A204.1 (cell line): ENCODE measurements around the gene ABHD12.

ENCODE experiments used
- FAIRE-seq: peaks from 2 replicates; lab custom pipeline; 2012; peaks lifted over from hg19 to GRCh38; lab: Jason Lieb, UNC

The ABHD12 gene

DNA sequence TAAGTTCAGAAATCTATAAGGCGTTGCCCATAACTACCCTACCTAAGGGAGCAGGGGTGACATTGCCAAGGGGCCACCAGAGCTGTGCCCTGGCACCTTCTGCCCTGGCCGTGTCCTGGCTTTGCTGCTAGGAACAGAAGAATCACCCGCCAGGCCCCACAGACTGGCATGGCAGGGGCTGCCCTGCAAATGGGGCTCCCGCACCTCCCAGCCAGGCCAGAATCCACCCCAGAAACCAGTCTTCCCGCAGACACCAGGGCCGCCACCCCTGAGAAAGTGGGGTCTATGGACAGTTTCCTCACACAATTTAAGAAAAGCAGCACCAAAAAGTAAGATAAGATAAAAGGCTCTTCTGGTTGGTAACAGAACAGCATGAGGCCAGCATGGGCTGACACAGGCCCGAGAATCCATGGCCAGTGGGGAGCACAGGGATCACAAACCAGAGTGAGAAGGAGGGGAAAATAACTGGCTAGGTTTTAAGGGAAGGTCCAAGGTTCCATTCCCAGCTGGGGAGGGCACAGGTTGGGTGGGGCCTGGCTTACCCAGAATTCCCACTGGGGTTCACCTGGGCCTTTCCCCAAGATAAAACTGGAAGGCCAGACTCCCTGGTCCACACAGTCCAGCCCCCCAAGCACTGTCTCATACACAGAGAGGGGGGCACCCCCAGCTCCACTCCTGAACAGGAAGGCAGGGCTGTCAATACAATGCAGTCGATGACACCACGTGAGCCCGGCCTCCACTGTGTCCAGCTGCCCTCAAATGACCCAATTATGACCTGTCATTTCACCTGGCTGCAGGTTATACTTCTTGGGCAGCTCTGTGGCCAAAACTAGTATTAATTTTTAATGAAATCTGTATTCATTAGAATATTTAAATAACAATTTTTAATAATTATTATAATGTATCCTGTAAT, 83.4 kb downstream of the ABHD12 start:
- FAIRE-seq, result no peak

DNA sequence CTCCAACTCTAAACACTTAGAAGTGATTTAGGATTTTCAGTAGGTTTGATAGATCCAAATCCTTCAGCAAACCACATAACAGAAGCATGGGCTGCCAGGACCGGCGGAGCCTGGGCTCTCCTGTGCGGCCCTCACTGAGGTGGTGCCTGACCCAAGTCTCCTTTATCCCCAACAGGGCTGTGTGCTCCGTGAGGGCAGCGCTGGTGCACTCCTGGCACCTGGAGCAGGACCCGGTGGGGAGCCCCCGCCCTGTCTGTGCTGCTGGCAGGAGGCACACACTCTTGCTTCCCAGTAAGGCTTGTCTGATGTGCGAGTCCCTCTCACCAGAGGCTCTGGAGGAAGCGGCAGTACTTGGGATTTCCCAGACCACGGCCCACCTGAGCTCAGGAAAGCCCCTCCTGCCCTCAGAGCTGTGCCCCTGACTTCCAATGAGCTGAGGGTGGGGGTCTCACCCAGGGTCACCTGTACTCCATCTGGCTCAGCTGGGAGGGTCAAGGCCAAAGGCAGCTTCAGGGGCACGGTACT, 86.5 kb downstream of the ABHD12 start:
- FAIRE-seq, result no peak

DNA sequence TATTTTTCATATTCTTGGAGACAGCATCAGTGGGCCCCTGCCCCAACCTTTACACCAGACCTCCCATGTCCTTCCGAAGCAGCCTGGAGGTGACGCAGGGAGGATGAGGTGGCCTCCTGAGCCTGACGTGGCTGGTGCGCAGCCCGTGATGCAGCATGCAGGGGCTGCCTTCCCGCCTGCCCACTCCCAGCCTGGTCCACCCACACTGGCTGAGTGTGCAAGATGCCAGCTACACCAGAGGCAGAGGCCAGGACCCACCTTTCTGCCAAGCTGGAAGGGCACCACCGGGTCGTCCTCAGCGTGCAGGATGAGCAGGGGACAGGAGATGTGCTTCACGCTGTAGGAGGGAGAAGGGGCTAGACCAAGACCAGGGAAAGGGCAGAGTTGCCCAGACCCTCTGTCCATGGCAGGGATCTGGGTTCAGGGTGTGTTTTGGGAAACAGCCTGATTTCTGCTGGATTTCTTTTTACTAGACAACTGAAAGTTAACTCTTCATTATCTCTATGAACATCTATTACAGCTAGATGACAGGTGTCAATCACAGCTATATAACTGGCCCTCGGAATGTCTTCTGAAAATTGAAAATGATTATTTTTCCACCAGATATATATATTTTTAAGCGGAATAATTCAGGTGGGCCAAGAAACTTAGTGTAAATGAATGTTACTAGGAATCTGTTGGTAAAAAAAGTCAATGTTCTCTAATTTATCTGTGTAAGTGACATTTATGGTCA, 87.2 kb downstream of the ABHD12 start:
- FAIRE-seq, result no peak

DNA sequence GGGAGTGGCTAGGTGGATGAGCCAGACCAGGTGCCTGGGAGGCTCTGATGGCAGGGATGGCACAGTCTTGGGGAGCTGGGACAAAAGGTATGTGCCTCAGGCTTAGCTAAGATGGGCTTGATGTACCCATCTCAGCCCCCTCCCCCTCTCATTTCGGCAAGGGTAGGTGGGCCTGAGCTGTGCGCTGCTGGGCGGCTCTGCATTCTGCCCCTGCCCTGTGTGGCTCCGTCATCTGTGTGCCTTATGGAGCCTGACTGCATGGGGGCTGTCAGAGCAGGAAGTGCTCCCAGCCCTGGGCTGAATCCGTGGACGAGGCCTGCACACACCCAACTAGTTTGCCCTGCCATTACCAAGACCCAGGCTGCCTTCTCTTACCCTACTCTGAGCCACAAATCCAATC, 88.0 kb downstream of the ABHD12 start:
- FAIRE-seq, result no peak

DNA sequence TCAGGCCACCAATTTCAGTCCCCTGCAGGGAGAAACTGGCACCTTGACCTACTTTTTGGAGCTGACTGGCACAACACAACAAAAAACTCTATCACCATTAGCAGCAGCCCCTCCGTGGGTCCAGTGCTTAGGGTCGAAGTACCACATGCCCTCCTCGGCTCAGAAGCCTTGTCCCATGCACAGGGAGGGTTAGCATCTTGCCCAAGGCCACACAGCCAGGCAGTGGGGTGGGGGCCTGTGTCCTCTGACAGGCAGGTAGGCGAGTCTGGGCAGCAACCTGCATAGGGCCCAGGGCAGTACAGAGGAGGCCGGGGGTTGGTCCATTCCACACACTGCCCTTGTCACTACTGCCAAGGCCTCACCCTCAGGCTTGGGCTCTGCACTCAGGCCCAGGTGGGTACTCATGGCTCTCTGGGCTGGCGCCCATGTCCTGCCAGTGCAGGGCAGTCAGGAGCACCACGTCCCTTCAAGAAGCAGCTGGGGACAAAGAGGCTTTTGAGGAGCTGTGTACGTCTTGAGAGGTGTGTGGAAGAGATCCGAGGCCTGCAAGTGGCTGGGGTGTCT, 89.2 kb downstream of the ABHD12 start:
- no peak for FAIRE-seq

DNA sequence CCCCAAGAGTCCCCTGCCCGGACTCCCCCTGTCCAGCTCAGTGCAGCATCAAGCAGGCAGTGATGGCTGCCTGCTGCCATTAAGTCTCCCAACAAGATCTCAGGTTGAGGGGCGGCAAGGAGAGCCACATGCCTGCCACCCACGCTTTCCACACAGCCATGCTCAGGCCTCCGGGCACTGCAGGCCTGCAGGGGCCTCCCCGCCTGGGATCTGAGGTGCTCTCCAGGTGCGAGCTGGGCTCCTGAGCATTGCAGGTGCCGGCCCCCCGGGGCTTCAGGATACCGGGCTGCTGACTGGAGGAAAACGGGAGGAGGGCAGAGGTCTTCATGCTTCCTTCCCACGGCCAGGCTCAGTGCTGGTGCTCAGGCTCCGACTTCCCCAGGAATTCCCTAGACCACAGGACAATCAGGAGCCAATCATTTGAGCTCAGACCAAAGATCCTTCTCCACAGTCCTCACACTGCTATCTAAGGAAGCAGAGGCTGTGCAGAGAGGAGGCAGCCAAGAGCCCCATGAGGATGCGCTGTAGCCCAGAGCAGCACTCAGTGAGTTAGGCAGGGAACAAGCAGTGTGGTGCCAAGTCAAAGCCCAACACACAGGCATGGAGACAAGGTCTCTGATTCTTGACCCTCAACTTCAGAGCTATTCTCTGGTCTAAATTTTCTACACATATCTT, 90.0 kb downstream of the ABHD12 start:
- no peak for FAIRE-seq

DNA sequence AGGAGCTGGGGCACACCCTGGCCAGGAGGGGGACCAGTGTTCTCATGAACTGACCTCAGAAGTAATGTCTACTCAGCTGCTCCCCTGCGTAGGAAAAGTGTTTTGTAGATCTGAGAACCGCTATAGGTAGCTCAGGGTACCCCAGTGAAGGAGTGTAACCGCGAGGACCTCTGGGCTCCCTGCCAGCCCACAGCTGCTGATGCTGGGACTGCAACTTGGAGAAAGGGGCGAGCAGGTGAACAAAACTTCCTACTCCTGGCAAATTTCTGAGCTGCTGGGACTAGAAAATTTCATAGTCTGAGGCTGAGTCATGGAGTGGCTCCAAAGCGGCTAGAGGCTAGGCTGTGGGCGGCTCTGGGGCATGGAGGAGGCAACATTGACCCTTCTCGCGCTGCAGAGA, 90.8 kb downstream of the ABHD12 start:
- FAIRE-seq, result no peak

DNA sequence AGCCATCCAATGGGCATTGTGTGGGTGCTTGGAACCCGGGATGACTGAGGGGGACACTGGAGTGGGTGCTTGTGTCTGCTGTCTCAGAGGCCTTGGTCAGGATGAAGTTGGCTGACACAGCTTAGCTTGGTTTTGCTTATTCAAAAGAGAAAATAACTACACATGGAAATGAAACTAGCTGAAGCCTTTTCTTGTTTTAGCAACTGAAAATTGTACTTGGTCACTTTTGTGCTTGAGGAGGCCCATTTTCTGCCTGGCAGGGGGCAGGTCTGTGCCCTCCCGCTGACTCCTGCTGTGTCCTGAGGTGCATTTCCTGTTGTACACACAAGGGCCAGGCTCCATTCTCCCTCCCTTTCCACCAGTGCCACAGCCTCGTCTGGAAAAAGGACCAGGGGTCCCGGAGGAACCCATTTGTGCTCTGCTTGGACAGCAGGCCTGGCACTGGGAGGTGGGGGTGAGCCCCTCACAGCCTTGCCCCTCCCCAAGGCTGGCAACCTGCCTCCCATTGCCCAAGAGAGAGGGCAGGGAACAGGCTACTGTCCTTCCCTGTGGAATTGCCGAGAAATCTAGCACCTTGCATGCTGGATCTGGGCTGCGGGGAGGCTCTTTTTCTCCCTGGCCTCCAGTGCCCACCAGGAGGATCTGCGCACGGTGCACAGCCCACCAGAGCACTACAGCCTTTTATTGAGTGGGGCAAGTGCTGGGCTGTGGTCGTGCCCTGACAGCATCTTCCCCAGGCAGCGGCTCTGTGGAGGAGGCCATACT, 93.3 kb downstream of the ABHD12 start:
- no peak for FAIRE-seq

DNA sequence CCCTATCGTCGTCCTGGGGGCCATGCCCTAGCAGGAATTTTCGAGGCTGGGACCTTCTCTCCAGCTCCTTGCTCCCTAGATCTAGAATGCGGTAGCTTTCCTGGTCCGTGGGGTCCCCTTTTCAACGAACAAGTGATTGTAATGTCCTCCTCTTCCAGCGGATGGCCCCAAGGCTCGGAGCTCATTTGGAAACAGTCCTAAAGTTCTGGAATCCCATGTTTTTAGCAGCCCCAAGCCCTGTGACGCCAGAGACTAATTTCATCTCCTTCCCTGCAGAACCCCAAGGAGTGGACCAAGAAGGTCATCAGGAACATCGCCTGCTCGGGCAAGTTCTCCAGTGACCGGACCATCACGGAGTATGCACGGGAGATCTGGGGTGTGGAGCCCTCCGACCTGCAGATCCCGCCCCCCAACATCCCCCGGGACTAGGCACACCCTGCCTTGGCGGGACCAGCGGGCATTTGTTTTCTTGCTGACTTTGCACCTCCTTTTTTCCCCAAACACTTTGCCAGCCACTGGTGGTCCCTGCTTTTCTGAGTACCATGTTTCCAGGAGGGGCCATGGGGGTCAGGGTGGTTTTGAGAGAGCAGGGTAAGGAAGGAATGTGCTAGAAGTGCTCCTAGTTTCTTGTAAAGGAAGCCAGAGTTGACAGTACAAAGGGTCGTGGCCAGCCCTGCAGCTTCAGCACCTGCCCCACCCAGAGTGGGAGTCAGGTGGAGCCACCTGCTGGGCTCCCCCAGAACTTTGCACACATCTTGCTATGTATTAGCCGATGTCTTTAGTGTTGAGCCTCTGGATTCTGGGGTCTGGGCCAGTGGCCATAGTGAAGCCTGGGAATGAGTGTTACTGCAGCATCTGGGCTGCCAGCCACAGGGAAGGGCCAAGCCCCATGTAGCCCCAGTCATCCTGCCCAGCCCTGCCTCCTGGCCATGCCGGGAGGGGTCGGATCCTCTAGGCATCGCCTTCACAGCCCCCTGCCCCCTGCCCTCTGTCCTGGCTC, 94.2 kb downstream of the ABHD12 start:
- FAIRE-seq, result no peak

DNA sequence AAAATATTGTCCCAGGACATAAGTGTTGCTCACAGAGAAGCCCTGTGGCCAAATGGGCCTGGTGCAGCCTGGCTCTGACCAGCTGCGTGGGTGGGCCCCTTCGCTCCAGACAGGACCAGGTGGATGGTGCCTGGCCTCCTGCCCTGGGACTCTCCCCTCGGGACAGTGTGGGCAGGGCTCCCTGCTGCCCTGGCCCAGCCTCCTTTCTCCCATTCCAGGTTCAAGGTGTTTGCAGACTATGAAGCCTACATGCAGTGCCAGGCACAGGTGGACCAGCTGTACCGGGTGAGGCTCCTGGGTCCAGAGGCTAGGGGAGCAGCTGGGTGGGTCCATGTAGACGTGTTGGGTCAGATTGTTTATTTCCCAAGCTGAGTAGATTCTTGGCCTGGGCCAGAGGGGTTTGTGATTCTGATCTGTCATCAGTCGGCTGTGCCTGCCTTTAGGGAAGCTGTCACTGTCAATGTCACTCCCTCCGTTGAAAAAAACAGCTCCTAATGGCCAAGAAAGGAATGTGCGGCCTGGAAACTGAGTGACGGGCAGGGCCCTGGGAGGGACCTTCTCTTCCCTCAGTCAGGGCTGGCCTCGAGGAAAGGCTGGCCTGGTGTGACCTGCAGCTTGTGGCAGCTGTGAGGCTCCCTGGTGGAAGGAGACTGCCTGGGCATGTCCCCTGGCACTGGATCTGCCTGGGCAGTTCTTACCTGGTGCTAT, 95.1 kb downstream of the ABHD12 start:
- FAIRE-seq, result no peak

DNA sequence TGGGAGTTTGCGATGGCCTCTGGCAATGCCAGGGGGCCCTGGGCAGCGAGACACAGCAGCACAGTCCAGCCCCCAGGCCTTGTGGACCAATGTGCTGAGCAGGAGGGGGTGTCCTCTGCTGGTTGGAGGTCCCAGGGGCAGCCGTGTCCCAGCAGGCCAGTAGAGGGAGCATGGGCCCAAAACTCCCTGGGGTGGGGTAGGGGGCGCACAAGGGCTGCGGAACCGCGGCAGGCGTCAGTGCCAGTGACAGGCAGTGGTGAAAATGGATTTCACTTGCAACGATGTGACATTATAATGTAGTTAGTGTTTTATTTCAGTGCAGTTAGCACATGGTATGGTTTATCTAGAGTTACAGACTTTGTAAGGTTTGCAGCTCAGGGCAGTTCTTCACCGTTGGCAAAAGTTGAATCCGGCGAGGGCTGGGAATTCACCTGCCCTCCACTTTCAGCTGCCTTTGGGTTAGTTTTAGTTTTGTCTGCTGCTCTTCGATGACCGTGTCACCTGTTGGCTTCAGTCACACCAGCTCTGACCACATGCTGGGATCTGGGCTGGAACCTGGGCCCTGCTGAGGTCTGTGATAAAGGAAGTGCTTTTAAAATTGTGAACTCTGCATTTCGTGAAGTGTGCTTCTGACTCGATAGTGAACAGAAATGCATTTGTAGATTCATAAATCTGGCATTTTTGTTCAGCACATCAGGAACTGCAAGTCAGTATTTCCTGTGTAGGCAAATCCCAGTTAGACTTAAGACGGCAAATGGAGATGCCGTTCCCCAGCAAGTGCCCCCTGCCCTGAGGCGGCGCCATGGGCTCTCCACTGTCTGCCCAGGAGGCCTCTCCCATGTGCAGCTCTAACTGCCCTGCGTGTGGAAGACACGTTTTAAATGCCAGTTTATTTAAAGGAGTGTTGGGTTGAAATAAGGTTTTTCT, 95.9 kb downstream of the ABHD12 start:
- FAIRE-seq, result no peak

DNA sequence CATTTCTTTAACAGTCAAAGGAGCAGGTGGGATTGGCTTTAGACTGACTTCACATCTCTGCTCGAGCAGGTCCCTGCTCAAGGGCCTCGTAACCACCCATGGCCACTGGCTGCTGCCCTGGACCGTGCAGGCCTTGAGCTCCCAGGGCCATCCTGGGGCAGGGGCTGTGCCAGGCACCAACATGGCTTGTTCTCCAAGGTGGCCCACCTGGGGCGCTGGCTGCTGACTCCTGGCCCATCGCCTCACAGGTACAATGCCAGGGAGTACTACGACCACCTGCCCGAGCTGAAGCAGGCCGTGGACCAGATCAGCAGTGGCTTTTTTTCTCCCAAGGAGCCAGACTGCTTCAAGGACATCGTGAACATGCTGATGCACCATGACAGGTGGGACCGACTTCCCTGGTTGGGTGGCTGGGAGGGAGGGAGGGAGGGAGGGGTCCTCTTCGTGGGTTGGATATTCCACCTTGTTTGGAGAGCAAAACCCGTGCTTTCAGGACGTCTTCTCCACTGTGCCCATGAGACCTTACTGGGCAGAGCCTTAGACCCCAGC, 96.7 kb downstream of the ABHD12 start:
- no peak for FAIRE-seq

DNA sequence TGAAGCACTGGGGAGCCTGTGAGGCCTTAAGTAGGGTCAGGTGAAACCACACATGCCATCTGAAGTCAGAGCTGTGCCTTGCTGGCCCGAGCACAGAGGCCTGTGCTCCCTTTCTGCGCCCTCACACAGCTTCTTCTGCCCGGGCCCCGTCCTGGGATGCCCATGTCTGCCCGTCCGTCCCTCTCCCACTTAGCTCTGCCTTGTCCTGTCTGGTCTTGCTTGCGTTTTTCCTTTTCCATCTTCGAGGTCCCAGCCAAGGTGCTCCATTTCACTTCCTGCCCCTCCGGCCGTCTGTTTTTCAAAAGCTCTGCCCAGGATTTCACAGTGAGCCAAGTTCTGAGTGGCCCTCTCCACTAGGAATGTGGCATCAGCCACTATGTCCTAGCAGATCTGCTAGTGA, 97.1 kb downstream of the ABHD12 start:
- FAIRE-seq, result no peak

DNA sequence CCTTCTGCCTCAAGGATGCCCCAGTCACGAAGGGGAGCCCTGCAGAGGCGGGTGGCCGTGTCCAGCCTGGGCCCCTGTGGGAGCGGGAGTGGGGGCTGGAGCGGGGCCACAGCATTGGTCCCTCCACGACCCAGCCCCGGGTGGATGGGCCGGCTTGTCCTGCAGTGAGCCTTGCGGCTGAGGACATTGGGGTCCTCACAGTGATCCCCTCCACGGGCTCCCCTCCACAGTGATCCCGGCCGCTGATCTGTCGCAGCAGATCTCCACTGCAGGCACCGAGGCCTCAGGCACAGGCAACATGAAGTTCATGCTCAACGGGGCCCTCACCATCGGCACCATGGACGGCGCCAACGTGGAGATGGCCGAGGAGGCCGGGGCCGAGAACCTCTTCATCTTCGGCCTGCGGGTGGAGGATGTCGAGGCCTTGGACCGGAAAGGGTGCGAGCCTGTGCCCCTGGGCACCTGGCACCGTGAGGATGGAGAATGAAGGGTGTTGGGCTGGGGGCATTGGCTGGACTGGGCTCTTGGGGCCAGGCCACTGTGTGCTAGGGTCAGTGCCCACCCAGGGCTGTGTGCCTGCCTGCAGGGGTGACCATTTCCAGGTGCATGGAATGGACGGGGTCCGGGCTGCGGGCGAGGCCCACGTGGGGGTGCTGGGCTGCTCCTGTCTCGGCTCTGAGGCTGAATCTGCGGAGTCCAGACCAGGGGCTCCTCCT, 98.3 kb downstream of the ABHD12 start:
- no peak for FAIRE-seq

DNA sequence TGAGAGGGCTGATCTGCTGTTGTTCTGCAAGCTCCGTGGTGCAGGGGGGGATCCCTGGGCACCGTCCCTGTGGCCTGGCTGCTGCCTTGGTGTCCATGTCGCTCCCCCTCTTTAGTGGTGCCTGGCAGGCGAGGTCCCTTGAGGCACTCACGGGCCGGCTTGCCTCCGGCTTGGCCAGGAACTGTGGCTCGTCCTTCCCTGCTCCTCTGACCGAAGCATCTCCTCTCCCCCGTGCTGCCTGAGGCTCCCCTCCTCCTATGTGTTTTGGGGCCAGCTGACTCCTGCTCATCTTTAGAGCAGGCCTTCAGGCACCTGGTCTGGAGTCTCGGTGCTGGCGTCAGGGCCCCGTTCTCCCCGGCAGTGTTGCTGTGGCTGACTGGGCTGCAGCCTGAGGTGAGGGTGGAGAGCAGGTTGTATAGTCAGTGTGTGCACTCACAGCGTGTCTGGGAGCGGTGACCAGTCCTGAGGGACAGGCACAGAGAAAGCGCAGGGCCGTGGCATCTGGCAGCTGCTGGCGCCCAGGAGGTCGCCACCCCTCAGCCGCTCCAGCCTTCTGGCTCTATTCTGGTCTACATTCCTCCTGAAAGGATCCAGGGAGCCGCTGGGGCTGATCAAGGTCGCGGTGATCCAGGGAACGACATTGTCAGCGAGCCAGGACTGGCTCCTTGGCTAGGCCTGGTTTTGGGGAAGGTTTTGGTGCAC, 99.1 kb downstream of the ABHD12 start:
- FAIRE-seq, result no peak

DNA sequence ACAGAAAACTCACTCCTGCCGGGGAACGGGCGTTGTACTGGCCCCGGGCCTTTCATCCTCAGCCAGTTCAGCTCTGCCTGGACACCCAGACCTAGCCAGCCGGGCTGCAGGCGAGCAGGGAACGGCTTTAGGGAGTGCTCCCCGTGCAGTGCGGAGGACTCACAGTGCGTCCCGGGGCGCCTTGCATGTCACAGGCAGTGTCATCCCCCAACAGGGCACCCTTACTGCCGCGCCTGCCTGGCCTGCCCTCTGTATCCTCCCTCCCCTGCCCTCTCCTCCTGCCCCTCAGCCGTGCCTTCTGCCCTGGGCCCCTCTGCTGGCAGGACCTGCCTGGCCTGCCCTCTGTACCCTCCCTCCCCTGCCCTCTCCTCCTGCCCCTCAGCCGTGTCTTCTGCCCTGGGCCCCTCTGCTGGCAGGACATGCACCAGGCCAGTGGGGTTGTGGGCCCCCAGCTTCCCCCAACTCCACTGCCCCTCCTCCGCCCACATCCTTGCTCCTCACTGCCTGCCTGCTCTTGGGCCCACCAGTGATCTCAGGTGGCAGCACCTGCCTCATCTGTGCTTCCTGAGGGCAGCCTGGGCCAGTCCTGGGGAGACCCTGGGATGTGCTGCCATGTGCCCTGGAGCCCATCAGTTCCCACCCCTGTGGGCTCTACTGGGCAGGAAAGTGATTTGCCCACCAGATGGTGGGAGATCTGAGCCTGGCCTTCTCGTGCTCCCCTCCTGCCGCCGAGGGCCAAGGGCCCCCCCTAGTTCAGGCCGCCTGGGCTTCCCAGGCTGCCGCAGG, 99.8 kb downstream of the ABHD12 start:
- no peak for FAIRE-seq
